GM15510 (cell line): ENCODE data around the gene NDUFA7.

Experiments
- POLR2A ChIP-seq: IDR thresholded peaks from 3 replicates; pipeline ENCODE4 v1.6.1; 2011; ENCODE audit warnings: borderline replicate concordance; ENCODE audit not compliant: insufficient read length; ENCODE audit errors: extremely low read depth

NDUFA7 gene

DNA sequence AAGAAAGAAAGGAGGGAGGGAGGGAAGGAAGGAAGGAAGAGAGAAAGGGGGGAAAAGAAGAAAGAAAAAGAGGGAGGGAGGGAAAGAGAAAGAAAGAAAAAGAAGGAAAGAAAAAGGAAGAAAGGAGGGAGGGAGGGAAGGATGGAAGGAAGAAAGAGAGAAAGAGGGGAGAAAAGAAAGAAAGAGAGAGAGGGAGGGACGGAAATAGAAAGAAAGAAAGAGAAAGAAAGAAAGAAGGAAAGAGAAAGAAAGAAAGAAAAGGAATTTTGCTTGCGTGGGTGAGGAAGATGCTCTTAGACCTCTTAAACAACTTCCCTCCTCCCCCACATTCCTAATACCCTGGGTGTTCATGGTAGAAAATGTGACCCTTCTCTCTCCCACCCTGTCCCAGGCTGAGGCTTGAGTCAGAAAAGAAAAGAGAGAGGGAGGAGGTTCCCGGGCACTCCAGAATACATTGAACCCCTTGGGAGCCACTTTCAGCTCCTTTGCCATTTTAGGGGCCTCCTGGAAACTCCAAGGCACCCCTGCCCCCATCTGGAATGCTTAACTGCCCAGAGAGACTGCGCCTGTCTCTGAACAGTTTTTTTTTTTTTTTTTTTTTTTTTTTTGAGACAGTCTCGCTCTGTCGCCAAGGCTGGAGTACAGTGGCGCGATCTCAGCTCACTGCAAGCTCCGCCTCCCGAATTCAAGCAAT lies 31.1 kb upstream of the NDUFA7 start:
- no peak for TF ChIP-seq POLR2A

DNA sequence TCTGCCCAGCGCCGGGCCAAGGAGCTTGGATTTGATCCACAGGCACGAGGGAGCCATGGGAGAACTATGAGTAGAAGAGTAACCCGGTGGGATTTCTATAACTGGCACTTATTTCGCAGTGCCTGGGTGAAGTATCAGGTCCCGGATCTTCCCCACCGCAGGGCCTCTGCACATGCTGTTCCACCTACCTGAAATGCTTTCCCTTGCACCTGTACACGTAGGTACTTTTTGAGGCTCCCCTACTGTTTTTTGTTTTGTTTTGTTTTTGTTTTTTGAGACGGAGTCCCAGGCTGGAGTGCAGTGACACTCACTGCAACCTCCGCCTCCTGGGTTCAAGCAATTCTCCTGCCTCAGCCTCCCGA lies 22.3 kb upstream of the NDUFA7 start:
- TF ChIP-seq POLR2A = no peak

DNA sequence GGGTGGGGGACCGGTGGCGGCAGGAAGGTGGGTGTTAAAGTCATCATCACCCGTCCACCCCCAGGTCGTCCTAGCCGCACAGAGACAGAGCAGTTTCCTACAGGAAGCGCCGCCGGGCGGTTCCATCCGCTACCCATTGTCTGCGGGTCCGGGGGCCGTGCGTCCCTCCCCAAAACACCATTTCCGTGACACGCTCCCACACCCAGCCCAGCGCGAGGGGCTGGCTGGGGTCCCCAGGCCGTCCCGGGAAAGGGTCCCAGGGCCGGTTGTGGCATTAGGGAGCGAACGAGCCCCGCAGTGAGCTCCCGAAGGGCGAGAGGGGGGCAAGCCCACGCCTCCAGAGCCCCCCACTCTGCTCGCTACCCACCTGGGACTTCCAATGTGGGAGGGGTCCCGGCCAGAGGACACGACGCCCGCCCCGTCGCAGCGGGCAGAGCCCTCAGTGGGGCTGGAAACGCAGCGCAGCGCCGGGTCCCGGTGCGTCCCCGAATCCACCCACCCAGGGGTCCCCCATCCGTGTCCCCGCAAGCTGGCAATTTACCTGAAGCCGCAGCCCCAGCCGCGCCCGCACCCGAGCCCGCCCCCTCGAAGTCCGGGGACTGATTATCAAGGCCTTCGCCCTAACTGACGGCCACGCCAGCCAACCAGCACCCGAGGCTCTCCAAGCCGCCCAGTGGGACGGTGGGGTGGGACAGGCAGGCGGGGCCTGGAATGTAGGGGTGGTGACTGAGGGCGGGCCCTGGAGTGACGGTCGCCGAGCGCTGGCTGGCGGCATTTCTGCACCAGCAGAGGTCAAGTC lies 21.7 kb upstream of the NDUFA7 start, which contains the start of gene KANK3:
KANK3 (minus strand) TSS at position 579 of the 799 bp plus-strand sequence. CDS start 5,434 bp downstream, outside the sequence.
- no peak for TF ChIP-seq POLR2A

DNA sequence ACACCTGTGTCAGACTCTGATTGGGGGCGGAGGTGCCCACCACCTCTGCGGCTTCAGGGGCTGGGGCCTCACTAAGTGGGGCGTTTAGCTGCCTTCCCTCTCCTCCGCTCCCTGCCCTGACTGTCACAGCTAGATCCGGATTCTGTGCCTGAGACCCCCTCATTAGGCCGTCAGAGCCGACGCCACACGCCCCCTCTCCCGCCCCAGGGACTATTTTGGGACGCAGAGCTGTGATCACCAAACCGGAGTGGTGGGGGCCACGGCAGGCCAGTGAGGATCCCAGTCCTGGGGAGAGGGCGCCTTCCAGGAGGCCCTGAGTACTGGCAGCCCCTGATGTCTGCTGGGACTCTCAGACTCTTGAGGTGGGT lies 21.1 kb upstream of the NDUFA7 start:
- TF ChIP-seq POLR2A = no peak

DNA sequence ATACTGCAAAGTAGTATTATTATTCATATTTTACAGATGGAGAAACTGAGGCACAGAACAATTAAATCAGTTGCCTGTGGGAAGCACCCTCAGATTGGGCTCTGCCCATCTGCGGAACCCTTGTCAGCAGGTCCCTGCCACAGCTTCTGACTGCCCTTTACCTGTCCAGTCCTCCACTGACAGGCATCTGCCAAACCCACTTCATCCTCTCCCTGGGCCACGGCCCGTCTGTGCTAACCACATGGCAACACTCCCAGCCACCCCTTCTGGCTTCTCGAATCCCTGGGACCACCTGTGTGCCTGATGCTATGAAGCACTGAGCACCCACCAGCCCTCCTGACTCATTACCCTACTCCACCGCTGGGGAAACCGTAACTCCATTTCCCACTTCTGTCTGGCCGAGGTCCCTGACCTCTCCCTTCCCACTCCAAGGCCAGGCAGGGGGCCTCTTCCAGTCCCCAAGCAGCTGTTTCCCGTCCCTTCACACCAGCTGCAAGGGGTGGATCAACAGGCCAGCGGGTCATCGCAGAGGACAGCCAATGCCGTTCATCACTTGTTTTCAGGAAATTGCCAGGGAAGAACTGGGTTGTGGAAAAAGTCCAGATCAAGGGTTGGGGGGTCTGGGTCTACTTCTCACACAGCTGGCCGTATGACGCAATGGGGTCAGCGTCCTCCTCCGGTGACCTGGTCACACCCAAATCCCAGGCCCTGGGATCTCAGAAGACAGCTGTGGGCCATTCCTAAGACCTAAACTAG lies 19.3 kb upstream of the NDUFA7 start:
- TF ChIP-seq POLR2A = no peak

DNA sequence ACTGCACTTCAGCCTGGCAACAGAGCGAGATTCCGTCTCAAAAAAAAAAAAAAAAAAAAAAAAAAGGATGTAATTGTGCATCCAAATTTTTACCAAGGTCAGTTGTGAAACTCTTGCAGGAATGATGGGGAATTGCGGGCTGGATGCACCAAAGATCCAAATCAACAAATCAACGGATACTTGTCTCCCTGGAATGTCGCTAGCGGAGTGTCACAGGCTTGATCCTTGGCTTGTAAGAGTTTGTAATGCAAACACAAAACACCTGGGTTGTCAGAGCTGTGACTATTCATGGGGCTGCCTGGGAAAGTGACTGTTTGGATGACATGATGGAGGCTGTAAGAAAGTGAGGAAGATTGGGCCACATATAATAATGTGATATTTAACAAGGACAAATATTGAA lies 17.7 kb upstream of the NDUFA7 start:
- no peak for TF ChIP-seq POLR2A

DNA sequence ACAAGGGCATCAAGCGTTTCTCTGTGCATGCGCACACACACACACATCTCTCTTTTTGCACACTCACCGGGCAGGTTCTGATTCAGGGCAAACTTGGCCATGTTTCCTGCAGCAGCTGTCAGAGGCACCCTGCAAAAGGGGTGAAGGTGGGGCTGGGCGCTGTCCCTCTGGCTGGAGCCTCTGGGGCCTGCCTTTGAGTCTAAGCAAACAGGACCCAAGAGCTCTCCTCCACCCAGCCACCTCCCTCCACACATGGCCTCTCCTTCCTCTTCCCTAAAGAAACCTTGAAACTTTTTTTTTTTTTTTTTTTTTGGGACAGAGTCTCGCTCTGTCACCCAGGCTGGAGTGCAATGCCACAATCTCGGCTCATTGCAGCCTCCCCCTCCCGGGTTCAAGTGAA lies 16.6 kb upstream of the NDUFA7 start:
- no peak for TF ChIP-seq POLR2A

DNA sequence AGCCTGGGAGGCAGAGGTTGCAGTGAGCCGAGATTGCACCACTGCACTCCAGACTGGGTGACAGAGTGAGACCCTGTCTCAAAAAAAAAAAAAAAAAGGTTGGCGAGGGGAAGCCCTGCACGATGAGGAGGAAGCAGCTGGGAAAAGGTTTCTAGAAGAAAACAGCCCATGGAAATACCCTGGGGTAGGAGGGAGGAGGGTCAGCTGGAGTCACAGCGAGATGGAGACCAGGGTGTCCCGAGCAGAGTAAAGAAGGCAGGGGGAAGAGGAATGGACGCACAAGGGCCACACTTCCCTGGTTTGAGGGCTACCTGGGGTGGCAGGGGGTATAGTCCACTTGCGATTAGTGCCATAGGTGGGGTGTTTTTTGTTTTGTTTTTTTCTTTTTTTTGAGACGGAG lies 15.5 kb upstream of the NDUFA7 start:
- no peak for TF ChIP-seq POLR2A

DNA sequence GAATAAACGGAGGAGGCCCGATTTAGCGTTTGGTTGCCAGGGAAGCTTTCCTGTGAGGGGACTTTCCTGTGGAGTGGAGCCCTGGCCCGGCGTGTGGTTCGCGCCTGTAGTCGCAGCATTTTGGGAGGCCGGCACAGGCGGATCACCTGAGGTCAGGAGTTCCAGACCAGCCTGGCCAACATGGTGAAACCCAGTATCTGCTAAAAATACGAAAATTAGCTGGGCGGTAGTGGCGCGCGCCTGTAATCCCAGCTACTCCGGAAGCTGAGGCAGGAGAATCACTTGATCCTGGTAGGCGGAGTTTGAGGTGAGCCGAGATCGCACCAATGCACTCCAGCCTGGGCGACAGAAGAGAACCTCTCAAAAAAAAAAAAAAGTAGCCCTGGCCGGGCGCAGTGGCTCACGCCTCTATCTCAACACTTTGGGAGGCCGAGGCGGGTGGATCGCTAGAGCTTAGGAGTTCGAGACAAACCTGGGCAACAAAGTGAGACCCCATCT lies 14.9 kb upstream of the NDUFA7 start:
- no peak for TF ChIP-seq POLR2A

DNA sequence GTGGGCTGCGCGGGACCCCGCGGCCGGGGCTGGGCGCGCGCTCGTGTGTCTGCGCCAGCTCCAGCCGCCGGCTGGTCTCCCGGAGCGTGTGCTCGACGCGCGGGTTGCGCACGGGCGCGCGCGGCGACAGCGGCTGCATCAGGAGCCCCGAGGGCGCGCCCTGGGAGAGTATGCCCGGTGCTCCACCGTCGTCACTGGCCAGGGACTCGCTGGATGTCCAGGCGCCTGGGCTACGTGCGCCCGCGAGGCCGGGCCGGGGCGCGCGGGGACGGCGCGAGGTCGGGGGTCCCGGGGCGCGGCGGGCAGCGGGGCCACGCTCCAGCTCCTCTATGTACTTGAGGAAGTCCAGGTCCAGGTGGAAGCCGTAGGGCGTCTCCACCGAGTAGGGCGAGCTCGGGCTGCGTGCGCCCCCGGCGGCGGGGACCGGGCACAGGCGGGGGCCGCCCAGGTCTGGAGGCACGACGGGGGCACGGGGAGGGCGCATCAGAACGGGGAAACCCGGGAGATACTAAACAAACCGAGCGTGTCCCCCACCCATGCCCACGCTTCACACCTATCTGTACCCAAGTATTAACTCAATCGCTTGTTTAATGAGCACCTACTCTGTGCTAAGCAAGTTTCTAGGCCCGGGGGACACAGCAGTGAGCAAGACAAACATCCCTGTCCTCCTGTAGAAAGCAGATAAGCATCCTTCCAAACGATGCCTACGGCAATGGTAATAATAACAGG lies 14.3 kb upstream of the NDUFA7 start:
- no peak for TF ChIP-seq POLR2A

DNA sequence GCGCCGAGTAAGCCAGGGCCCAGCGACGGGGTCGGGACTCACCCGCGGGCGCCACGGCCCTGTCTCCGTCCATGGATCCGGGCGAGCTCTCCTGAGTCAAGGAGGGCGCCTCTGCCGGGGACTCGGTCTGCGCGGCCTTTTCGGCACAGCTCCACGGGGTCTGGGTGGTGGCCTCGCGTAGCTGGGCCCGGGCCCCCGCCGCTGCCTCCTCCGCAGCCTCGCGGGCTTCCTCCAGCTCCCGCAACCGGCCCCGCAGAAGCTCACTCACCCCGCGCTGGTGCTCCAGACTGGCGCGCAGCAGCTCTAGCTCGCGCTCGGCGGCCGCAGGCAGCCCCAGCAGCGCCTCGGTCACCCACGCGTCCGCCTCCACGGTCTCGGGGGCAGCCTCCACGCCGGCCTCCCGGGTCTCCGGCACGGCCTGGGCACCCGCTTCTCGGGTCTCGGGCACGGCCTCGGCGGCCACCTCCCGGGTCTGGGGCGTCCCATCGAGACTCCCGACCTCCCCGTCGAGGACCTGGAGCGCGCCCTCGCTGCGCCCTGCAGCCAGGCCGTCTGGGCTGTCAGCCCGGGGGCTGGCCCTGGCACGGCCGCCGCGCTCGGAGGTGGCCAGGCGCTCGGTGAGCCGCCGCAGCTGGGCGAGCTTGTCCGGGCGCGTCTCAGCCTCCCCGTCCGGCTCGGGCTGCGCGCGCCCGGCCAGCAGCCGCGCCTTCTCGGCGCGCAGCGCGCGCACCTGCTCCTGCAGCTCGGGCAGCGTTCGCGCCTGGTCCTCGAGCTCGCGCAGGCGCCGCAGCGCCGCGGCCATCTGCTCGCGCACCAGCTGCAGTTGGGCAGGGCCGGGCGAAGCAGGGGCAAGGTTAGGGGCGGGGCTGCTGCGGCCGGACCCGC lies 13.5 kb upstream of the NDUFA7 start:
- TF ChIP-seq POLR2A = no peak

DNA sequence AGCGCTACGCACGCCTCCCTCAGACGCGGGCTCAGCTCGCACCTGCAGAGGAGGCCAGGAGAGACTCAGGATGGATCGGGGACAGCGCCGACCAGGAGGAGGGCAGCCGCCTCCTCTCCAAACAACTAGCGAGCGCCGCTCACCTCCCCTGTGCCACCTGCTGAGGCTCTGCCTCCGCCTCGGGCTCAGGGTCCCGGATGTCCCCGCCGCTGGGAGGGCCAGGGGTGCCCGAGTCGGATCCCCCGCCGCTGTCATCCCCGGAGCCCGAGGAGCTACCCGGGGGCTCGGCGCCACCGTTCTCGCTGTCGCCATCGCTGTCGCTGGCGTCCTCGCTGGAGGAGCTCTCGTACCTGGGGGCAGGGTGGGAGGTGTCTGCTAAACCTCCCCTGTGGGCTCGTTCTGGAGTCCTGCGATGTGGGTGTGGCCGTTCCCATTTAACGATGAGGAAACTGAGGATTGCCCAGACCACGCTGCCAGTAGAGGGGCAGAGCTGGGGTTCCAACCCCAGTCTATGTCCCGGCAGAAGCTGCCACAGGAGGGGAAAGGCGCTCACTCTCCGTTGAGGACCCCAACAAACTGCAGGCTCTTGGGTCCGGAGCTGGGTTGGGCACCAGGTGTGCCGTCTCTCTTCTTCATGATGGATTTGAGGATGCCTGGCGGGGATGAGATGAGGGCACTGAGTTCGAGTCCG lies 12.7 kb upstream of the NDUFA7 start:
- no peak for TF ChIP-seq POLR2A
